Measurements from ENCODE around the gene CDC7.

GRCh38 chr1:91498498-91499245 lies 2.0 kb upstream of the CDC7 start:
- TF ChIP-seq CTCF (IDR thresholded peaks at IDR 0.05 in 2 of 3, conservative IDR thresholded peaks at IDR 0.05 in 1 of 3; ENCODE audit: borderline replicate concordance in 1 of 3, insufficient read depth in 1 of 3, low read depth in 2 of 3, low read length in 2 of 3) (no peak), CEBPB (IDR thresholded peaks at IDR 0.05; ENCODE audit: low read depth) (no peak), EZH2phosphoT487 (IDR thresholded peaks at IDR 0.05; ENCODE audit: borderline replicate concordance) (no peak), EZH2 (IDR thresholded peaks at IDR 0.05) (no peak), TCF7L2 (IDR thresholded peaks at IDR 0.05; ENCODE audit: borderline replicate concordance, extremely low read depth, insufficient read depth, insufficient read length) (no peak), SIN3A (IDR thresholded peaks at IDR 0.05; ENCODE audit: low read depth) (no peak), RAD21 (IDR thresholded peaks at IDR 0.05; ENCODE audit: low read depth) (no peak), EGR1 (IDR thresholded peaks at IDR 0.05; ENCODE audit: low read depth) (no peak), POLR2A (IDR thresholded peaks at IDR 0.05; ENCODE audit: borderline replicate concordance, extremely low read depth, insufficient read depth, insufficient read length) (no peak), SP1 (IDR thresholded peaks at IDR 0.05; ENCODE audit: low read depth) (no peak), REST (IDR thresholded peaks at IDR 0.05; ENCODE audit: low read depth) (no peak), FOSL1 (IDR thresholded peaks at IDR 0.05; ENCODE audit: low read depth) (no peak)

Measured in HCT116 (cell line).